GM12875 (cell line): ENCODE measurements around the gene SH2B2.
A peak's percentile ranks its signal among the peaks of the same experiment; 100 is the strongest.

ENCODE experiments used
- H3K4me3 ChIP-seq: one replicate; pipeline ENCODE4 v1.5.1; 2011; ENCODE audit warnings: low read depth, low read length, control low read depth
- TF ChIP-seq, protein P1 (sequence below): IDR thresholded peaks from 2 replicates; pipeline ENCODE4 v1.5.1; 2011; ENCODE audit warnings: low read depth, mild to moderate bottlenecking, control low read depth, inconsistent platforms, low read length, moderate library complexity, borderline replicate concordance; ENCODE audit not compliant: insufficient read depth

The SH2B2 gene

DNA sequence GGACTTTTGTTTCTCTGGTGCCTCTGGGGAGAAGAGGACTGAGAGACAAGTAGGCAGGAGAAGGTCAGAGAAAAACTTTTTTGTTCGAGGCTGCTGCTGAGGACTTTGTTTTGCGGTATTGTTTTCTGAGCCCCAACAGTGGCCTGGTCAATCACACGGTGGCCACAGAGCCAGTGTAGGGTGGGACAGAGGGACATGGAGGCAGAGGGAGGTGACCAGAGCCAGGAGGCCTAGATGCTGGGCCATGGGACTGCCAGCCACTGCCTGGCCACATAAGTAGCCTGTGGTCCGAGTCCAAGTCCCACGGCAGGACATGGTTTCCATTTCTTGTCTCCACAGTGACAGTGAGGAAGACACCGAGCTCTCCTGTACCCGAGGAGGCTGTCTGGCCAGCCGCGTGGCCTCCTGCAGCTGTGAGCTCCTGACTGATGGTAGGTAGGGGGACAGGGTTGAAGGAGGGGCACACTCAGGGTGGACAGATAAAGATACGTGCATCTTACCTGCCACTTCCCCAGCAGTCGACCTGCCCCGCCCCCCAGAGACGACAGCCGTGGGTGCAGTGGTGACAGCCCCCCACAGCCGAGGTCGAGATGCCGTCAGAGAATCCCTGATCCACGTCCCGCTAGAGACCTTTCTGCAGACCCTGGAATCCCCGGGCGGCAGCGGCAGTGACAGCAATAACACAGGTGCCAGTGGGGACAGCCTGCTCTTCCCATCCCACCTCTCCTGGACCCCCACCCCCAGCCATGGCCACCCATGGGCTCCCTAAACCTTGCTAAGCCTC, 27.5 kb downstream of the SH2B2 start:
- H3K4me3 ChIP-seq: no peak overlapping the region

GRCh38 chr7:102317231-102318059, 30.8 kb downstream of the SH2B2 start:
- TF ChIP-seq, protein P1, sequence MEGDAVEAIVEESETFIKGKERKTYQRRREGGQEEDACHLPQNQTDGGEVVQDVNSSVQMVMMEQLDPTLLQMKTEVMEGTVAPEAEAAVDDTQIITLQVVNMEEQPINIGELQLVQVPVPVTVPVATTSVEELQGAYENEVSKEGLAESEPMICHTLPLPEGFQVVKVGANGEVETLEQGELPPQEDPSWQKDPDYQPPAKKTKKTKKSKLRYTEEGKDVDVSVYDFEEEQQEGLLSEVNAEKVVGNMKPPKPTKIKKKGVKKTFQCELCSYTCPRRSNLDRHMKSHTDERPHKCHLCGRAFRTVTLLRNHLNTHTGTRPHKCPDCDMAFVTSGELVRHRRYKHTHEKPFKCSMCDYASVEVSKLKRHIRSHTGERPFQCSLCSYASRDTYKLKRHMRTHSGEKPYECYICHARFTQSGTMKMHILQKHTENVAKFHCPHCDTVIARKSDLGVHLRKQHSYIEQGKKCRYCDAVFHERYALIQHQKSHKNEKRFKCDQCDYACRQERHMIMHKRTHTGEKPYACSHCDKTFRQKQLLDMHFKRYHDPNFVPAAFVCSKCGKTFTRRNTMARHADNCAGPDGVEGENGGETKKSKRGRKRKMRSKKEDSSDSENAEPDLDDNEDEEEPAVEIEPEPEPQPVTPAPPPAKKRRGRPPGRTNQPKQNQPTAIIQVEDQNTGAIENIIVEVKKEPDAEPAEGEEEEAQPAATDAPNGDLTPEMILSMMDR: no peak
- H3K4me3 ChIP-seq: no peak overlapping the region

More for the DNA sequence above, 27.5 kb downstream of the SH2B2 start:
- TF ChIP-seq, protein P1: no peak

- H3K4me3 ChIP-seq: no peak overlapping the region
- TF ChIP-seq, protein P1: 0 out of 2 replicates have a peak, but pooled peaks have one; percentile 3
These were observed 31.9 kb downstream of the SH2B2 start for GRCh38 chr7:102318482-102318971.

DNA sequence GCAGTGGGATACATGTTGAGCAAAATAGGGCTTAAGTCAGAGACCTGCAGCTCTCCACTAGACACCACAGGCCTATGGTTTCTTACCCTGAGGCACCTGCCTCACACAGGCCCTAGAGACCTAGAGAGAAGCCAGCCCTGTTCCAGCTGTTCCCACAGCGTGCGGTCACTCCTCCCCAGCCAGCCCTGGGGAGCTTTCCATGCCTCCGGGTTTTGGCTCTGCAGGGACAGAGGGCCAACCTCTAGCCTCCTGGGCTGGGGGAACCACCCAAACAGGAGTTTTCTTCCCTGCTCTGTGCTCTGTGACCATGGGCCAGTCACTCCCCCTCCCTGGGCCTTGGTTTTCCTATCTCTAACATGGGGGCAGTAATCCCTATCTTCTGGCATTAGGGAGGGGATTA, 33.0 kb downstream of the SH2B2 start:
- no peak overlapping the region for H3K4me3 ChIP-seq
- TF ChIP-seq, protein P1: no peak

DNA sequence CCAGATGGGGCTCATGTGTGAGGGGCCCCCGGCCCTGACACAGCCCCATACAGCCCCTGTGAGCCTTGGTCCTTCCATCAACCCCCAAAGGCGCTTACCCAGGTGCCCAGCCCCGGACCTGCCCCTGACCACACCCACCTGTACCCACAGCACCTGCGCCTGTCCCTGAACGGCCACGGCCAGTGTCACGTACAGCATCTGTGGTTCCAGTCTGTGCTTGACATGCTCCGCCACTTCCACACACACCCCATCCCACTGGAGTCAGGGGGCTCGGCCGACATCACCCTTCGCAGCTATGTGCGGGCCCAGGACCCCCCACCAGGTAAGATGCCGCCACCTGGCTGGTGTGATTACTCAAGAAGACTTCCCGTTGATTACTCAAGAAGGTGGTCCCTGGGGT, 33.5 kb downstream of the SH2B2 start:
- H3K4me3 ChIP-seq: no peak overlapping the region
- TF ChIP-seq, protein P1: no peak

GRCh38 chr7:102320601-102321350, 34.1 kb downstream of the SH2B2 start:
- TF ChIP-seq, protein P1: no peak
- H3K4me3 ChIP-seq: no peak overlapping the region
